NOMO-1 treated with dmso at 0.1 percent for 144 hours (cell line): ENCODE measurements around the gene ZBTB12.
A peak's percentile ranks its signal among the peaks of the same experiment; 100 is the strongest.
"Not testable (repeated sequence)": the region's sequence is repeated elsewhere in the genome, so short reads cannot be mapped to it uniquely, and the experiment has no call there.

Experiments
- DNase-seq: peaks from one replicate; lab custom pipeline; 2025; ENCODE audit not compliant: unreplicated experiment; lab: John Stamatoyannopoulos, UW

ZBTB12 gene

GRCh38 chr6:31922942-31923341 lies 21.1 kb upstream of the ZBTB12 start:
- no peak for DNase-seq

GRCh38 chr6:31920811-31921210 lies 18.9 kb upstream of the ZBTB12 start:
- peak; percentile 29 for DNase-seq

DNA sequence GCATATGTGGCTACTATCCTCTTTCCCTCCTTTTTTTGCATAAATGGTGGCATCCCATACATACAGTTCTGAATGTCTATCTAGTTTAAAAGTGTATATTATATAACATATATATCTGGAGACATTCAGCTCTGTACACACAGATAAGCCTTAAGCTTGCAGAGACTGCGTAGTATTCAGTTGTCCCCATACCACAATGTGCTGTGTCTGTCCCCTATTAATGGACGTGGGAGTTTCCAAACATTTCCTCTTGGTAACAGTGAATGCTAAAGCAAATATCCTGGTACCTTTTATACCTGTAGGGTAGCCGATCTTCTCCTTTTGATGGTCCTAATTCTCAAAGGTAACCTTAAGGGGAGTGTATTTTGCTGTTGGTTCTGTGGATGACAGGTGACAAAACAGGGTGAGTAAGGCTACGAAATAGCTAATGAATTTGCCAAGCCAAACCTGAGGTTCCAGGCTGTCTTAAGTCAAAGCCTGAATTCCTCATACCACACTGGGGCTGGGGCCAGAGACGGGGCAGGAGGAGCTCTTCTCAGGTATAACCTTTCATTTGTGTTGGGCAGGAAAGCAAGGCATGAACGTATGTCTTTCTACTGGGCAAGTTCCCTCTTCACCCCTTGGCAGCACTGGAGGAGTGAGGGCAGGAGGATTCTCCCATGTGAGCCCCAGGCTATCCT lies 17.9 kb upstream of the ZBTB12 start:
- DNase-seq: no peak

- no peak for DNase-seq
Observed at GRCh38 chr6:31918069-31918720, 16.3 kb upstream of the ZBTB12 start.

DNA sequence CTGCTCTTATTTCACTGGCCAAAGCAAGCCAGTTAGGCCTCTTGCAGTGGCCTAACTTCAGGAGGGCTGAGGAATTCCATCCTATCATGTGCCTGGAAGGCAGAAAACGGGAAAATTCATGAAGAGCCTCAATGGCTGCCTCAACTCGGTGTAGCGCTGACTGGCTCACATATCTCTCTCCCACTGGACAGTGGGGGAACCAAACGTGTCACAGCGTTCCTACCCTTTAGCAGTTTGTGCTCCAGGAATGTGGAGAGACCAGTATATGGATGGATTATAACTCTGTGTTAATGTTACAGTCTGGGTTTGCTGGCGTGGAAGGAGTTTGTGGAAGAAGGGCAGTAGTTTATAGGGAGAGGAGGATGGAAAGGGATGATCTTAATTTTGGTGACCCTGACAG lies 13.9 kb upstream of the ZBTB12 start:
- no peak for DNase-seq

DNA sequence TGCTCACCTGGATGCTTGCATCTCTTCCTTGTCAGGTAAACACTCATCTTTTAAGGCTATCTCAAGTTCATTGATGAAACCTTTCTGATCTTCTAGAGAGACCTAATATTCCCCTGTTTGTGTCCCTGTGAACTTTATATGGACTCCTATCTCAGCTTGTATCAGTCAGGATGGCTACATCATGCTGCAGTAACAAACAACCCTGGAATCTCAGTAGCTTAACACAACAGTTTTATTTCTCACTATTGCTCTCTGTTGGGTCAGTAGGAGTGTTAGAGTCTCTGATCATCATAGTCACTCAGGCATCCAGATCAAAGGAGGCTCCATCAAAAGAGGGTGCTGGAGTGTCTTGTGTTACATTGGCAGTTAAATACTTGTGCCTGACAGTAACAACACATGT lies 13.5 kb upstream of the ZBTB12 start:
- no peak for DNase-seq

GRCh38 chr6:31911826-31912585 lies 10.1 kb upstream of the ZBTB12 start:
- DNase-seq: no peak

DNA sequence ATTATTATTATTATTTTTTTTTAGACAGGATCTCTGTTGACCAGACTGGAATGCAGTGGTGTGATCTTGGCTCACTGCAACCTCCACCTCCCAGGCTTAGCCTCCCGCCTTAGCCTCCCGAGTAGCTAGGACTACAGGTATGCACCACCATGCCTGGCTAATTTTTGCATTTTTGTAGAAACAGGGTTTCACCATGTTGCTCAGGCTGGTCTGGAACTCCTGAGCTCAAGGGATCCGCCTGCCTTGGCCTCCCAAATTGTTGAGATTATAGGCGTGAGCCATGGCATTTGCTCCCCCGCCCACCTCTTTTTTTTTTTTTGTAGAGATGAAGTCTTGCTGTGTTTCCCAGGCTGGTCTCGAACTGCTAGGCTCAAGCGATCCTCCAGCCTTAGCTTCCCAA lies 7.4 kb upstream of the ZBTB12 start:
- not testable (repeated sequence) for DNase-seq

- no peak for DNase-seq
Observed at GRCh38 chr6:31908791-31909190, 6.9 kb upstream of the ZBTB12 start.

DNA sequence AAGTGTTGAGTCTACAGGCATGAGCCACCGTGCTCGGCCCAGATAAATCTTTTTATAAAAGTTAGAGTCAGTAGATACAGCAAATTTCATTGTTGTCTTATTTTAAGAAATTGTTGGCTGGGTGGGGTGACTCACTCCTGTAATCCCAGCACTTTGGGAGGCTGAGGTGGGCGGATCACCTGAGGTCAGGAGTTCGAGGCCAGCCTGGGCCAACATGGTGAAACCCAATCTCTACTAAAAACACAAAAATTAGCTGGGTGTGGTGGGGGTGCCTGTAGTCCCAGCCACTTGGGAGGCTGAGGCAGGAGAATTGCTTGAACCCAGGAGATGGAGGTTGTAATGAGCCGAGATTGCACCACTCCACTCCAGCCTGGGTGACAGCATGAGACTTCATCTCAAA lies 6.4 kb upstream of the ZBTB12 start:
- DNase-seq: not testable (repeated sequence)

DNA sequence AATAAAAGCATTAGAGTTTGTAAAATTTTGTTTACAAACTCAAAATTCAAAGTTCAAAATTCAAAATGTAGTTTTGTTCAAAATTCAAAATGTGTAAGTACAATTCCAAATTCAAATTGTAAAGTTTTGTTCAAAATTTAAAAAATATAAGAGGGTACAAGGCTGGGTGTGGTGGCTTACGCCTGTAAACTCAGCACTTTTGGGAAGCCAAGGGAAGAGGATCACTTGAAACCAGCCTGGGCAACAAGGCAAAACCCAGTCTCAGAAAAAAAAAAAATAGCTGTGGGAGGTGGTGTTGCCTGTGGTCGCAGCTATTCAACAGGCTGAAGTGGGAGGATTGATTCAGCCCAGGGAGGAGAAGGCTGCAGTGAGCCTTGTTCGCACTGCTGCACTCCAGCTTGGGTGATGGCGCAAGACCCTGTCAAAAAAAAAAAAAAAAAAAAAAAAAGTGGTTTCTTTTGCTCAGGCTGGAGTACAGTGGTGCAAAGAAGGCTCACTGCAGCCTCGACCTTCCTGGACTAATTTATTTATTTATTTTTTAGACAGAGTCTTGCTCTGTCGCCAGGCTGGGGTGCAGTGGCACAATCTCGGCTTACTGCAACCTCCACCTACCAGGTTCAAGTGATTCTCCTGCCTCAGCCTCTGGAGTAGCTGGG lies 5.4 kb upstream of the ZBTB12 start:
- DNase-seq: peak; percentile 79

GRCh38 chr6:31906727-31907126 lies 4.8 kb upstream of the ZBTB12 start:
- DNase-seq: not testable (repeated sequence)

GRCh38 chr6:31906122-31906521 lies 4.2 kb upstream of the ZBTB12 start:
- DNase-seq: no peak

DNA sequence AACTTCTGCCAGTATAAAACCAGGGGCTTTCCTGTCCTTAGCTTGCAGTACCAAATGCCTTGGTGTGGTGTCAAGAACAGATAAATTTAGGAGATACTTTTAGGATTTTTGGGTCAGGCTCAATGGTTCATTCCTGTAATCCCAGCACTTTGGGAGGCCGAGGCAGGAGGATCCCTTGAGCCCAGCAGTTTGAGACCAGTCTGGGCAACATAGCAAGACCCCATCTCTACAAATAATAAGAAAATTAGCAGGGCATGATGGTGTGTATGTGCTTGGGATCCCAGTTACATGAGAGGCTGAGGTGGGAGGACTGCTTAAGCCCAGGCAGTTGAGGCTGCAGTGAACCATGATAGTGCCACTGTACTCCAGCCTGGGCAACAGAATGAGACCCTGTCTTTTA lies 3.2 kb upstream of the ZBTB12 start:
- no peak for DNase-seq

DNA sequence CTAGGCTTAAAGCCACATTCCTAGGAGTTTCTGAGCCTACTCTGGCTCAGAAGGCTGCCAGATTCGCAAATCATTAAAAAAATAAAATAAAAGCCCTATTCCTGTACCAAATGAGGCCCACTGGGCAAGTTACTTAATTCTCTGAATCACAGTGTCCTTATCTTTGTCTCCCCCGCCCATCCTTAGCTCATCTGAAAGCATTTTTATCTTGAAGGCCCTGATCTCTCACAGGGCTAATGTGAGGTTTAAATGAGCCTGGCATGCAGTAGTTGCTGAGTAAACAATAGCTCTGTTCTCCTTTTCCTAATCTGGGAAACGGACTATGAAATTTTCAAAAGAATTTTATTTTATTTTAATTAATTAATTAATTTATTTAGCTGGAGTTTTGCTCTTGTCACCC lies 2.1 kb upstream of the ZBTB12 start:
- no peak for DNase-seq

GRCh38 chr6:31901415-31901952 lies 402 bp downstream of the ZBTB12 start:
- DNase-seq: no peak

DNA sequence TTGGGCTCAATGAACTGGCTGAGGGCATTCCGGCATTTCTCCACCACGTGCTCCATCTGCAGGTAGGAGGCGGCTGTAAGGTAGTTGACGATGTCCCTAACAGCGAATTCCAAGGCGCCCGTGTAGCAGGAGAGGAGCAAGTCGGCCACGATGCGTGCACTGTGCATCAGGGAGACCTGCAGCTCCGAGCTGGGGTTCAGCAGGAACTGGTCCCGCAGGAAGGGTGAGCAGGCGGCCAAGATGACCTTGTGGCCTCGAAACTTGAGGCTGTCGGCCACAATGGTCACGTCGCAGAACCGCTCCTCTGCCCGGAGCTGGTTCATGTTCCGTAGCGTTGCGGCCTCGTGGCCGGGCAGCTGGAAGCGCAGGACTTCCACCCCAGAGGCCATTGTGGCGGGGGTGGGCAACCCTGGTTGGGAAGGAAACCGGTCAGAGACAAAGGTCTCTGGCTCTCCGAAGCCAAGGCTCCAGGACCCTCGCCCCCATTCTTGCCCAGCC lies 920 bp downstream of the ZBTB12 start:
- no peak for DNase-seq

- DNase-seq: no peak
Observed at GRCh38 chr6:31899882-31900722, 1.8 kb downstream of the ZBTB12 start.

DNA sequence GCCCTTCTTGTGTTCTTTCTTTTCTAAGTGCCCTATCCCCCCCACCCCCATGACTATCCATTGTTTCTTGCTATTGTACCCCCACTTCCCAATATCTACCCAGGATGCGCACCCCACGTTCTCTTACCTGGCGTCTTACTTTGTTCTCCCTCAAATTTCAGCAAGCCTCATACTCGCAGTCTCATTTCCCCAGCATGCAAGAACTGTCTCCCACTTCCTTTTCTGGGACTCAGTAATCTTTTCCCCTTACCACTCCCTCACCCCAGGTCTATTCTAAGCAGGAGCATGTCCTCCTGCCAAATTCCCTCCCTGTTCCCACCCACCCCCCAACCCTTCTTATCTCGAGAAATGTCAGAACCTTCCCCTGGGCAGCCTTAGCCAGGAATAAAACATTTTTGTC lies 2.7 kb downstream of the ZBTB12 start:
- no peak for DNase-seq

- DNase-seq: no peak
Observed at GRCh38 chr6:31898383-31899011, 3.4 kb downstream of the ZBTB12 start.
